ENCODE data around the gene NGF. TPM values are rescaled to one million over a fixed set of nuclear protein-coding genes. Genes with fewer than 3 reads are reported as not detected.

The NGF gene
- total RNA-seq, 3 donors from 2014 or later (not counting 1 experiment from before 2014, with no cell fraction given), result not detected

DNA sequence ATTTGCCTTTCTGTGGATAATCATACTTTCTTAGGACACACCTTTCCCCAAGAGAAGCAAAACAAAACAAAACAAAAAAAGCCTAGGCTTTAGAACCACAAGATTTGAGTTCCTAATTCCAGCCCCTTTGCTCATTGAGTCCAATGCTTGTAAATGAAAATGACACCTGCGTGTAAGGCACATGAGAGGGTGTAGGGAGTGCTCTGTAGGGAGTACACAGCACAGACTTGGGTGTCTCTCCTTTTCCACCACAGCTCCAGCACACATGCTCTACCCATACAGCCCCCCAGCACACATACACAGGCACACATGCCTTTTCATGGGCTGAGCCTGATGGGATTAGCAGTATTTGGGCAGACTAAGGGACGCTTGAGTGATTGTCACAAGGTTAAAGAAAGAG is 9.2 kb upstream of the NGF start:
- Histone ChIP-seq H3K9me3 (ENCODE audit: control insufficient read depth, insufficient read depth, low read length) (no peaks in the 10 kb centered on the region), H3K27ac (ENCODE audit: low read length) (no peak overlapping the region), H3K27me3 (ENCODE audit: control insufficient read depth, insufficient read depth, low read length) (no peaks in the 10 kb centered on the region), H3K36me3 (ENCODE audit: control insufficient read depth, insufficient read depth, low read length) (no peaks in the 10 kb centered on the region), H3K4me1 (ENCODE audit: control insufficient read depth, insufficient read depth, low read length) (no peaks in the 10 kb centered on the region), H3K4me3 (ENCODE audit: low read length) (no peak overlapping the region)
- H3K4me1 Mint-ChIP-seq, result no peaks in the 10 kb centered on the region
- TF ChIP-seq, protein P1, sequence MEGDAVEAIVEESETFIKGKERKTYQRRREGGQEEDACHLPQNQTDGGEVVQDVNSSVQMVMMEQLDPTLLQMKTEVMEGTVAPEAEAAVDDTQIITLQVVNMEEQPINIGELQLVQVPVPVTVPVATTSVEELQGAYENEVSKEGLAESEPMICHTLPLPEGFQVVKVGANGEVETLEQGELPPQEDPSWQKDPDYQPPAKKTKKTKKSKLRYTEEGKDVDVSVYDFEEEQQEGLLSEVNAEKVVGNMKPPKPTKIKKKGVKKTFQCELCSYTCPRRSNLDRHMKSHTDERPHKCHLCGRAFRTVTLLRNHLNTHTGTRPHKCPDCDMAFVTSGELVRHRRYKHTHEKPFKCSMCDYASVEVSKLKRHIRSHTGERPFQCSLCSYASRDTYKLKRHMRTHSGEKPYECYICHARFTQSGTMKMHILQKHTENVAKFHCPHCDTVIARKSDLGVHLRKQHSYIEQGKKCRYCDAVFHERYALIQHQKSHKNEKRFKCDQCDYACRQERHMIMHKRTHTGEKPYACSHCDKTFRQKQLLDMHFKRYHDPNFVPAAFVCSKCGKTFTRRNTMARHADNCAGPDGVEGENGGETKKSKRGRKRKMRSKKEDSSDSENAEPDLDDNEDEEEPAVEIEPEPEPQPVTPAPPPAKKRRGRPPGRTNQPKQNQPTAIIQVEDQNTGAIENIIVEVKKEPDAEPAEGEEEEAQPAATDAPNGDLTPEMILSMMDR (IDR thresholded peaks at IDR 0.05), result no peak
- intact Hi-C loops (cut with micrococcal nuclease), result no loop called here
- no peaks in the 10 kb centered on the region for H3K9me3 Mint-ChIP-seq
- no peak overlapping the region for H3K4me3 Mint-ChIP-seq
- ATAC-seq, result no peak
- no peaks in the 10 kb centered on the region for H3K36me3 Mint-ChIP-seq
- no peak overlapping the region for H3K27ac Mint-ChIP-seq
- H3K27me3 Mint-ChIP-seq (ENCODE audit: low read depth in 2 of 2), result peaks cover under 1 to 8% of the 10 kb centered on the region in 2 donors
- WGBS (ENCODE audit: insufficient coverage), result 60% methylated on average over 1 of the region's 2 CpGs
- DNase-seq, result no peak

DNA sequence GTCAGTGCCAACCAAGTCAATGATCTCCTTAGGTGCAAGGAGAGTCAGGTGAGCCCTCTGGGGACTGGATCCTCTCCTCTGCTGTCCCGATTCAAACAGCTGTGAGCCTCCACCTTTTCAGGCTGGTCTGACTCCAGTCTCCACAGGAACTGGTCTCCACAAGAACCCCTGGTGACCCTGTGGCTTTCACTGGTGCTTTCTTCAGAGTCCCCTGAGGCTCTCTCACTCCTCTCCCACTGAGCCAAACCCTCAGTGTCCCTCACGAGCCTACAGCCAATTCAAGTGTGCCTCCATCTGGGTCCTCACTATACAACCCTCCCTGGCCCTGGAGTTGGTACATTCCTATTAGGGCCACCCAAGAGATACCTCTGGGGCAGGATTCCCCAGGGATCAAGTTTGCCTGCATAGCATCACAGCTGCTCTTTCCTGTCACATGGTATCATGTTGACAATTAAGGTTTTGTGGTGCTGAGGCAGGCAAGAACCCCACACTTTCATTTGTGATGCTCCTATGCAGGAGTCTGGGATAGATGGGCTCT is 5.2 kb upstream of the NGF start:
- H3K27me3 Mint-ChIP-seq (ENCODE audit: low read depth in 2 of 2), result peaks cover 19 to 28% of the 10 kb centered on the region in 2 donors
- H3K27ac ChIP-seq (ENCODE audit: low read length), result no peak overlapping the region
- ATAC-seq (no peak), DNase-seq (no peak)
- H3K9me3 ChIP-seq (ENCODE audit: control insufficient read depth, insufficient read depth, low read length), result no peaks in the 10 kb centered on the region
- no peaks in the 10 kb centered on the region for H3K4me1 ChIP-seq (ENCODE audit: control insufficient read depth, insufficient read depth, low read length)
- no peak overlapping the region for H3K4me3 Mint-ChIP-seq
- no peaks in the 10 kb centered on the region for H3K36me3 Mint-ChIP-seq
- no peak overlapping the region for H3K27ac Mint-ChIP-seq
- H3K36me3 ChIP-seq (ENCODE audit: control insufficient read depth, insufficient read depth, low read length), result no peaks in the 10 kb centered on the region
- 61% methylated on average over 2 of the region's 2 CpGs for WGBS (ENCODE audit: insufficient coverage)
- H3K9me3 Mint-ChIP-seq, result no peaks in the 10 kb centered on the region
- H3K4me3 ChIP-seq (ENCODE audit: low read length), result no peak overlapping the region
- no peaks in the 10 kb centered on the region for H3K4me1 Mint-ChIP-seq
- intact Hi-C loops (cut with micrococcal nuclease), result no loop called here
- H3K27me3 ChIP-seq (ENCODE audit: control insufficient read depth, insufficient read depth, low read length), result no peaks in the 10 kb centered on the region
- TF ChIP-seq, protein P1 (IDR thresholded peaks at IDR 0.05), result no peak

DNA sequence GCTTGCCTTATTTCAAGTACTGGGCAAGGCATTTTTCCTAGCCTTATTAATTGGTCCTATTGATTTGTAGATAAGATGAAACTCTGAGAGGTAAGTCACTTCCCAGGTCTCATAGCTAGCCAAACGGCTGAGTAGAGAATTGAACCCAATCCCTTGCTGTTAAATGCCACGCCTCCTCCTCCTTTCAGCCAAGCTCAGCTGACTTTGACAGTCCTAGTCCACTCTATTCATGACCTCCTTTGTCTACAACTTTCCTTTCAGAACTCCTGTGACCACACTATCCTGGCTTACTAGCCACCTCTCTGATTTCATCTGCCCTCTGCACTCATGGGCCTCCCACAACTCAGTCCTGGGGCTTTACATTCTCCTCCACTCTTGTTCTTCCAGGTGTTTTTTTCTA is 3.9 kb upstream of the NGF start:
- Mint-ChIP-seq H3K36me3 (no peaks in the 10 kb centered on the region), H3K4me1 (no peaks in the 10 kb centered on the region), H3K27me3 (ENCODE audit: low read depth in 2 of 2) (peaks cover 23 to 28% of the 10 kb centered on the region in 2 donors), H3K9me3 (no peaks in the 10 kb centered on the region), H3K4me3 (no peak overlapping the region), H3K27ac (no peak overlapping the region)
- ATAC-seq, result no peak
- H3K4me1 ChIP-seq (ENCODE audit: control insufficient read depth, insufficient read depth, low read length), result no peaks in the 10 kb centered on the region
- H3K36me3 ChIP-seq (ENCODE audit: control insufficient read depth, insufficient read depth, low read length), result no peaks in the 10 kb centered on the region
- WGBS (ENCODE audit: insufficient coverage), result 66% methylated on average over 2 of the region's 2 CpGs
- intact Hi-C loops (cut with micrococcal nuclease), result no loop called here
- H3K27me3 ChIP-seq (ENCODE audit: control insufficient read depth, insufficient read depth, low read length), result peaks cover 4% of the 10 kb centered on the region
- no peak overlapping the region for H3K27ac ChIP-seq (ENCODE audit: low read length)
- no peak overlapping the region for H3K4me3 ChIP-seq (ENCODE audit: low read length)
- no peak for DNase-seq
- TF ChIP-seq, protein P1 (IDR thresholded peaks at IDR 0.05), result no peak
- H3K9me3 ChIP-seq (ENCODE audit: control insufficient read depth, insufficient read depth, low read length), result no peaks in the 10 kb centered on the region

DNA sequence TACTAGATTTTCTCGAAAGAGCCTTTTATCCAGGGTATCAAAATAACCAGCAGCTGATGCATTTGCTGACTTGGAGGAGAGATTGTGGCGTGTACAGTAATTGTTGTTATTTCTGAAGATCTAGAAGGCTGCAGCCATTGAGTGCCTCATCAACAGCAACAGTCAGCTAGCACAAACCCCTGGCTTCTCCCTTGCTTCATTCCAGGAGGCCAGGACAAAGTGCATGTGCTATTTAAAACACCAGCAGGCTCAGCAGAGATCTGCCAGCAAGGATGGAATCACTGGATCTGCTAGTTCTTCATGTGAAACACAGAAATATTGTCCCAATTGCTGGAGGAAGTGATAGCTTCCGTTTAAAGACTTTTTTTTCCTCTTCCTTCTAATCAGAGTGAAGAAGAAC is 2.8 kb upstream of the NGF start:
- H3K4me3 ChIP-seq (ENCODE audit: low read length), result no peak overlapping the region

More for the DNA sequence above, 2.8 kb upstream of the NGF start:
- Mint-ChIP-seq H3K9me3 (no peaks in the 10 kb centered on the region), H3K27ac (no peak overlapping the region), H3K36me3 (no peaks in the 10 kb centered on the region), H3K4me3 (no peak overlapping the region), H3K4me1 (no peaks in the 10 kb centered on the region), H3K27me3 (ENCODE audit: low read depth in 2 of 2) (peaks cover 28% of the 10 kb centered on the region in 2 donors)
- 83% methylated on average over 2 of the region's 3 CpGs for WGBS (ENCODE audit: insufficient coverage)
- intact Hi-C loops (cut with micrococcal nuclease), result no loop called here
- Histone ChIP-seq H3K9me3 (ENCODE audit: control insufficient read depth, insufficient read depth, low read length) (no peaks in the 10 kb centered on the region), H3K4me1 (ENCODE audit: control insufficient read depth, insufficient read depth, low read length) (no peaks in the 10 kb centered on the region), H3K27me3 (ENCODE audit: control insufficient read depth, insufficient read depth, low read length) (peaks cover 4% of the 10 kb centered on the region), H3K36me3 (ENCODE audit: control insufficient read depth, insufficient read depth, low read length) (no peaks in the 10 kb centered on the region), H3K27ac (ENCODE audit: low read length) (no peak overlapping the region)
- TF ChIP-seq, protein P1 (IDR thresholded peaks at IDR 0.05), result no peak
- ATAC-seq, result no peak
- DNase-seq, result no peak
